Germinal center (tissue), 1 donor: Measurements from ENCODE around the gene CTSF.

Source experiments
- DNase-seq: peaks from one replicate; pipeline ENCODE4 v3.0.0; 2012; ENCODE audit warnings: mixed read lengths, low spot score

The CTSF gene

GRCh38 chr11:66532784-66533183 is 35.6 kb downstream of the CTSF start:
- no peak for DNase-seq

GRCh38 chr11:66531841-66532240 is 36.6 kb downstream of the CTSF start:
- no peak for DNase-seq

GRCh38 chr11:66530927-66531709 is 37.3 kb downstream of the CTSF start:
- no peak for DNase-seq

- DNase-seq, result no peak
Observed at GRCh38 chr11:66529655-66530054, 38.8 kb downstream of the CTSF start.

GRCh38 chr11:66529069-66529468 is 39.3 kb downstream of the CTSF start:
- no peak for DNase-seq

- DNase-seq, result no peak
Observed at GRCh38 chr11:66524304-66525040, 43.9 kb downstream of the CTSF start.

GRCh38 chr11:66523611-66524010 is 44.8 kb downstream of the CTSF start:
- no peak for DNase-seq
